K562 (cell line): ENCODE results near the gene SCEL. TPM values are rescaled to one million over a fixed set of nuclear protein-coding genes. Genes with fewer than 3 reads are reported as not detected.

Experiments
- ATAC-seq: fragments of 200-7000 bp; cut with Tn5 transposase; 3 replicates; pipeline ENCODE4 v1.9.1; 2020; ENCODE audit warnings: moderate library complexity
- BruUV-seq: library from RNA; stranded (reverse); fragments of 400-500 nt; replicated peaks from 2 replicates; lab custom pipeline; 2021; lab: Mats Ljungman, UMichigan
- CTCF ChIA-PET: fragments of 300-600 bp; formaldehyde crosslinking; extraction: SDS; loops from one replicate; lab custom pipeline; 2021; ENCODE audit warnings: low intra/inter-chr PET ratio; lab: Yijun Ruan, JAX
- POLR2A ChIA-PET: fragments of 300-600, 350-650 bp; sonication (Branson Sonifier 250); formaldehyde crosslinking; extraction: SDS; loops from one replicate; lab custom pipeline; 2021; ENCODE audit warnings: antibody characterized with exemption, inconsistent platforms; lab: Yijun Ruan, JAX
- DNase-seq, 4 experiments: peaks; one replicate each; pipeline versions ENCODE4 v3.0.0 to v3.0.0-alpha.2; 2011 to 2018; ENCODE audit warnings: low spot score in 3 of 4, mixed read lengths in 3 of 4; ENCODE audit errors: extremely low read depth in 1 of 4
- FAIRE-seq: peaks from 2 replicates; lab custom pipeline; 2011; peaks lifted over from hg19 to GRCh38; lab: Jason Lieb, UNC
- H2AFZ ChIP-seq: 2 replicates; pipeline ENCODE4 v1.6.0; 2011; ENCODE audit warnings: low read depth, low read length, control low read depth, inconsistent platforms
- H3K27ac ChIP-seq: fragments of 200-600 bp; 3 replicates; pipeline ENCODE4 v1.8.0; 2011; ENCODE audit warnings: low read depth, mild to moderate bottlenecking, control low read depth, inconsistent platforms, low read length, moderate library complexity, mixed read lengths; ENCODE audit errors: extremely low read depth
- H3K27me3 ChIP-seq, 2 experiments: fragments of 300-600 bp in 1 of 2; 2 replicates in 1 of 2; 3 replicates in 1 of 2; pipeline versions ENCODE4 v1.6.0 to v1.8.0; 2011; ENCODE audit warnings: inconsistent platforms in 2 of 2, low read length in 2 of 2, mild to moderate bottlenecking in 1 of 2, mixed read lengths in 1 of 2, moderate library complexity in 1 of 2; ENCODE audit not compliant: control insufficient read depth in 2 of 2, insufficient read depth in 2 of 2
- H3K36me3 ChIP-seq: fragments of 300-600 bp; 3 replicates; pipeline ENCODE4 v1.8.0; 2011; ENCODE audit warnings: mild to moderate bottlenecking, low read length, inconsistent platforms; ENCODE audit not compliant: control insufficient read depth, insufficient read depth
- H3K4me1 ChIP-seq, 2 experiments: fragments of 200-600 bp in 1 of 2; replicated peaks in 1 of 2; 2 replicates in 1 of 2; 3 replicates in 1 of 2; pipeline versions ENCODE4 v1.5.1 to v1.8.0; 2011; ENCODE audit warnings: inconsistent platforms in 2 of 2, low read length in 2 of 2, mild to moderate bottlenecking in 1 of 2, mixed read lengths in 1 of 2, moderate library complexity in 1 of 2; ENCODE audit not compliant: control insufficient read depth in 2 of 2, insufficient read depth in 2 of 2
- H3K4me2 ChIP-seq: 2 replicates; pipeline ENCODE4 v1.6.1; 2011; ENCODE audit warnings: low read length, control low read depth, inconsistent platforms, mixed read lengths; ENCODE audit not compliant: insufficient read depth
- H3K4me3 ChIP-seq: fragments of 200-600 bp; sonication (generic), shearing (Covaris generic); 2 replicates; pipeline ENCODE4 v1.5.1; 2016; ENCODE audit warnings: control low read depth, inconsistent platforms
- H3K79me2 ChIP-seq: fragments of 200-600 bp; 3 replicates; pipeline ENCODE4 v1.8.0; 2011; ENCODE audit warnings: low read length, inconsistent platforms; ENCODE audit not compliant: control insufficient read depth, insufficient read depth
- H3K9ac ChIP-seq, 2 experiments: 2 replicates each; pipeline versions ENCODE4 v1.6.0 to v1.6.1; 2011; ENCODE audit warnings: low read depth in 2 of 2, low read length in 2 of 2, control low read depth in 1 of 2, inconsistent platforms in 1 of 2, mild to moderate bottlenecking in 1 of 2, mixed read lengths in 1 of 2; ENCODE audit not compliant: insufficient read depth in 1 of 2
- H3K9me1 ChIP-seq: one replicate; pipeline ENCODE4 v1.6.0; 2011; ENCODE audit warnings: inconsistent platforms, mild to moderate bottlenecking, low read length, moderate library complexity; ENCODE audit not compliant: control insufficient read depth, insufficient read depth
- H3K9me3 ChIP-seq: replicated peaks from 2 replicates; pipeline ENCODE4 v1.5.1; 2011; ENCODE audit warnings: low read depth, low read length, inconsistent platforms; ENCODE audit not compliant: control insufficient read depth, insufficient read depth
- H4K20me1 ChIP-seq: replicated peaks from 2 replicates; pipeline ENCODE4 v1.6.1; 2011; ENCODE audit warnings: low read length, inconsistent platforms, mixed read lengths; ENCODE audit not compliant: control insufficient read depth, insufficient read depth
- BCL6 ChIP-seq: fragments of 250-450 bp; sonication (Bioruptor Pico); IDR thresholded peaks from 2 replicates; pipeline ENCODE4 v1.4.0; 2020
- NCOA4 ChIP-seq: fragments of 450-650 bp; IDR thresholded peaks from 2 replicates; pipeline ENCODE4 v1.6.1; 2018; ENCODE audit warnings: mild to moderate bottlenecking; ENCODE audit not compliant: partially characterized antibody
- NFATC3 ChIP-seq: fragments of 450-650 bp; IDR thresholded peaks from 2 replicates; pipeline ENCODE4 v1.6.1; 2017; ENCODE audit warnings: mild to moderate bottlenecking
- NFXL1 ChIP-seq: fragments of 450-650 bp; formaldehyde crosslinking; IDR thresholded peaks from 2 replicates; pipeline ENCODE4 v1.4.0; 2021; ENCODE audit warnings: mild to moderate bottlenecking
- ZBTB5 ChIP-seq: fragments of 450-650 bp; IDR thresholded peaks from 2 replicates; pipeline ENCODE4 v1.6.1; 2017; ENCODE audit warnings: antibody characterized with exemption
- ZEB2 ChIP-seq: fragments of 450-650 bp; IDR thresholded peaks from 2 replicates; pipeline ENCODE4 v1.6.1; 2016
- ZFPM2 ChIP-seq: fragments of 250-450 bp; sonication (Bioruptor Pico); IDR thresholded peaks from 2 replicates; pipeline ENCODE4 v1.5.1; 2022; ENCODE audit warnings: mild to moderate bottlenecking
- ZNF124 ChIP-seq: sonication (generic); formaldehyde crosslinking; IDR thresholded peaks from 2 replicates; pipeline ENCODE4 v1.8.1; 2022; ENCODE audit warnings: missing genetic modification reagents
- ZNF165 ChIP-seq: fragments of 250-450 bp; sonication (Bioruptor Pico); IDR thresholded peaks from 2 replicates; pipeline ENCODE4 v1.4.0; 2020; ENCODE audit warnings: borderline replicate concordance
- ZNF282 ChIP-seq: sonication (generic); formaldehyde crosslinking; IDR thresholded peaks from 2 replicates; pipeline ENCODE4 v1.8.1; 2023; ENCODE audit warnings: missing genetic modification reagents
- ZNF780A ChIP-seq: fragments of 250-450 bp; sonication (Bioruptor Pico); IDR thresholded peaks from 2 replicates; pipeline ENCODE4 v1.5.0; 2021; ENCODE audit warnings: mild to moderate bottlenecking
- WGBS: fragments of 100-300 bp; shearing (Covaris generic); methylation state at CpG from one replicate; pipeline ENCODE4 v1.1.6; 2016; ENCODE audit warnings: low coverage, mixed read lengths; ENCODE audit not compliant: insufficient coverage; ENCODE audit errors: missing lambda C conversion rate; 5-methylcytosine and 5-hydroxymethylcytosine counted together
- in situ Hi-C: fragments of 300-500 bp; cut with MboI; formaldehyde crosslinking; loops from 4 replicates; pipeline ENCODE4 v1.15.0; 2018; ENCODE audit warnings: inconsistent platforms, mixed read lengths
- intact Hi-C: fragments of 100-400 bp; cut with micrococcal nuclease; formaldehyde crosslinking; loops from 2 replicates; pipeline ENCODE4 v1.14.2; 2022
- polyA plus RNA-seq, 8 experiments: library from polyadenylated mRNA; depleted of rRNA in 4 of 8; stranded (reverse) in 5 of 8; unstranded in 3 of 8; fragments of >200 nt; fragmentation: Nextera tagmentation in 2 of 8; fragmentation: Illumina TruSeq in 1 of 8; extraction: Ambion mirVana in 2 of 8; extraction: Trizol in 1 of 8; gene quantifications; 2 replicates each; pipeline versions ENCODE4 v1.2.1 to v1.2.3, GENCODE V29; 2011 to 2014; ENCODE audit warnings: inconsistent platforms in 1 of 8, missing spikeins in 1 of 8
- total RNA-seq, 7 experiments: library from RNA; depleted of rRNA in 6 of 7; stranded (reverse); fragments of >200 nt in 6 of 7; fragmentation: Illumina TruSeq in 2 of 7; extraction: Trizol in 2 of 7; gene quantifications; 2 replicates each; pipeline versions ENCODE4 v1.2.1 to v1.2.3, GENCODE V29; 2011 to 2021; ENCODE audit warnings: low replicate concordance in 1 of 7

Gene SCEL
- total and polyA plus RNA-seq, 9 of the 15 experiments (the other 6 are each of a cell fraction or from before 2014, with no cell fraction given) = not detected

- Histone ChIP-seq H2AFZ (no peak overlapping the region), H3K27ac (no peak overlapping the region), H3K9me1 (no peaks in the 10 kb centered on the region), H4K20me1 (no peaks in the 10 kb centered on the region), H3K4me2 (no peak overlapping the region)
- CTCF ChIA-PET = no interaction called here
- in situ Hi-C loops = no loop called here
- FAIRE-seq (no peak), DNase-seq (no peak)
- no peak for TF ChIP-seq ZNF165 (CRISPR knock-in tag)
- TF ChIP-seq ZNF282 (CRISPR knock-in tag) = no peak
- TF ChIP-seq ZNF780A (CRISPR knock-in tag) = no peak
- no peak for TF ChIP-seq ZBTB5
- TF ChIP-seq NFXL1 (CRISPR knock-in tag) = no peak
- TF ChIP-seq ZFPM2 (CRISPR knock-in tag) = no peak
- no peak for TF ChIP-seq ZEB2
- TF ChIP-seq ZNF124 (CRISPR knock-in tag) = no peak
- TF ChIP-seq BCL6 (CRISPR knock-in tag) = no peak
- TF ChIP-seq NCOA4 = no peak
- no peak for TF ChIP-seq NFATC3
- TF ChIP-seq, all 486 proteins: peak for 0
- Histone ChIP-seq H3K9me3 (no peaks in the 10 kb centered on the region), H3K4me1 (no peaks in the 10 kb centered on the region), H3K36me3 (no peaks in the 10 kb centered on the region), H3K9ac (no peak overlapping the region), H3K27me3 (0 out of 5 replicates have a peak, but pooled peaks cover 0 to 3% of the 10 kb centered on the region in 2 experiments), H3K4me3 (no peak overlapping the region), H3K79me2 (no peaks in the 10 kb centered on the region)
- POLR2A ChIA-PET = no interaction called here
- intact Hi-C loops = no loop called here
- no peak for ATAC-seq
- 0% methylated on average over 3 of the region's 4 CpGs for WGBS
- BruUV-seq = no TSS peak
These were observed 9.3 kb downstream of the SCEL start for GRCh38 chr13:77544758-77545338.
